Lower lobe of right lung (tissue), 2 donors: ENCODE measurements around the gene TSPAN13. TPM values are rescaled to one million over a fixed set of nuclear protein-coding genes. Genes with fewer than 3 reads are reported as not detected.

Experiments used
- ATAC-seq, 2 donors: fragments of 200-7000 bp; cut with Tn5 transposase; one replicate each; pipeline ENCODE4 v1.9.1; 2020 to 2022; ENCODE audit warnings: mild to moderate bottlenecking in 2 of 2, moderate library complexity in 2 of 2
- DNase-seq: peaks from one replicate; pipeline ENCODE4 v3.0.0-alpha.2; 2020
- H3K27ac ChIP-seq: fragments of 200-600 bp; one replicate; pipeline ENCODE4 v1.8.0; 2022
- H3K27me3 ChIP-seq: fragments of 200-600 bp; one replicate; pipeline ENCODE4 v1.8.0; 2022; ENCODE audit warnings: low read depth
- H3K36me3 ChIP-seq: fragments of 200-600 bp; one replicate; pipeline ENCODE4 v1.8.0; 2022; ENCODE audit warnings: mild to moderate bottlenecking
- H3K4me1 ChIP-seq: fragments of 200-600 bp; one replicate; pipeline ENCODE4 v1.8.0; 2022
- H3K4me3 ChIP-seq: fragments of 200-600 bp; one replicate; pipeline ENCODE4 v1.8.0; 2022; ENCODE audit warnings: mild to moderate bottlenecking
- H3K9me3 ChIP-seq: fragments of 200-600 bp; one replicate; pipeline ENCODE4 v1.8.0; 2022
- intact Hi-C: fragments of 100-400 bp; cut with DNase I; formaldehyde crosslinking; loops from one replicate; pipeline ENCODE4 v1.11.0; 2022
- total RNA-seq: library from RNA; stranded (reverse); fragmentation: NEBNext Ultra II Directional; extraction: Animal tissue kit (Norgen Biotek cat#: 25700); gene quantifications from one replicate; pipeline ENCODE4 v1.2.1, GENCODE V29; 2021
- TF ChIP-seq, protein P1 (sequence below): fragments of 200-600 bp; IDR thresholded peaks from one replicate; pipeline ENCODE4 v1.8.0; 2022; ENCODE audit warnings: antibody characterized with exemption, mild to moderate bottlenecking
- donor health status: DM: no; HTN: yes; CAD: no; lungs with severe emphysema.

The TSPAN13 gene
- total RNA-seq, 1 donor from 2014 or later, result 120 TPM

DNA sequence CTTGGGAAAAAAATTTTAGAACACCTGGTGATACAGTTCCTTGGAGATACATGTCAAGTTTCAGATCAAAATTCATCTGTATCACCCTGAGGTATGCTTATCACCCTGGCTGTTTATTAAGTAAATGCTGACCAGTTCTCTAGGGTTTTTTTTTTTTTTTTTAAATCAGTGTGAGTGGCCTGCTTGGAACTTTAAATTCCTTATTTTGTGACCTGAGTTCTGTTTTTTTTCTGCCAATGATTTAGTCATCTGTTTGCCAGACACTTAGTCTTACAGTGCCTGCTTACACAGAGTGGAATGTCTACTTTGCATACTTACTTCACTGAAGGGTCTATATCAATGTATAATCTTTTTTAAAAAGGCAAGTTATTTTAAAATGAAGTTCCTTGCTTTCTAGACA is 1.8 kb downstream of the TSPAN13 start:
- TF ChIP-seq, protein P1, sequence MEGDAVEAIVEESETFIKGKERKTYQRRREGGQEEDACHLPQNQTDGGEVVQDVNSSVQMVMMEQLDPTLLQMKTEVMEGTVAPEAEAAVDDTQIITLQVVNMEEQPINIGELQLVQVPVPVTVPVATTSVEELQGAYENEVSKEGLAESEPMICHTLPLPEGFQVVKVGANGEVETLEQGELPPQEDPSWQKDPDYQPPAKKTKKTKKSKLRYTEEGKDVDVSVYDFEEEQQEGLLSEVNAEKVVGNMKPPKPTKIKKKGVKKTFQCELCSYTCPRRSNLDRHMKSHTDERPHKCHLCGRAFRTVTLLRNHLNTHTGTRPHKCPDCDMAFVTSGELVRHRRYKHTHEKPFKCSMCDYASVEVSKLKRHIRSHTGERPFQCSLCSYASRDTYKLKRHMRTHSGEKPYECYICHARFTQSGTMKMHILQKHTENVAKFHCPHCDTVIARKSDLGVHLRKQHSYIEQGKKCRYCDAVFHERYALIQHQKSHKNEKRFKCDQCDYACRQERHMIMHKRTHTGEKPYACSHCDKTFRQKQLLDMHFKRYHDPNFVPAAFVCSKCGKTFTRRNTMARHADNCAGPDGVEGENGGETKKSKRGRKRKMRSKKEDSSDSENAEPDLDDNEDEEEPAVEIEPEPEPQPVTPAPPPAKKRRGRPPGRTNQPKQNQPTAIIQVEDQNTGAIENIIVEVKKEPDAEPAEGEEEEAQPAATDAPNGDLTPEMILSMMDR, result no peak
- Histone ChIP-seq H3K9me3 (no peaks in the 10 kb centered on the region), H3K4me1 (no peaks in the 10 kb centered on the region), H3K36me3 (no peaks in the 10 kb centered on the region), H3K27ac (peak overlapping the region; percentile 65), H3K4me3 (peak overlapping the region; percentile 75), H3K27me3 (no peaks in the 10 kb centered on the region)
- DNase-seq (no peak), ATAC-seq (peak; percentile 57 to 75)
- intact Hi-C loops, result no loop called here

DNA sequence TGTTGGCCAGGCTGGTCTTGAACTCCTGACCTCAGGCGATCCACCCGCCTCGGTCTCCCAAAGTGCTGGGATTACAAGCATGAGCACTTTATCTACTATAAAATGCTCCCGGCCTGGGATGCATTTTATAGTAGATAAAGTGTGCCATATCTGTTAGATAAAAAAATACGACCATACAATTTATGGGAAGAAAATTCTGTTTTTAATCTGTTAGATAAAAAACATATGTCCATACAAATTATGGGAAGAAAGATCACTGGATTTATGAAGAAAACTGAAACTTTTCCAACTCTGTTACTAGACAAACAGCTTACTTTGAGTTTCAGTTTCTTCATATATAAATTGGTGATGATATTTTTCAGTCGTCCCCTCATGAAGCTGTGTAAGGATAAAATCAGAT is 4.5 kb downstream of the TSPAN13 start:
- Histone ChIP-seq H3K27me3 (no peaks in the 10 kb centered on the region), H3K9me3 (no peaks in the 10 kb centered on the region), H3K4me1 (no peaks in the 10 kb centered on the region), H3K36me3 (no peaks in the 10 kb centered on the region), H3K27ac (no peak overlapping the region), H3K4me3 (no peak overlapping the region)
- TF ChIP-seq, protein P1, result no peak
- ATAC-seq (no peak), DNase-seq (no peak)
- intact Hi-C loops, result no loop called here

DNA sequence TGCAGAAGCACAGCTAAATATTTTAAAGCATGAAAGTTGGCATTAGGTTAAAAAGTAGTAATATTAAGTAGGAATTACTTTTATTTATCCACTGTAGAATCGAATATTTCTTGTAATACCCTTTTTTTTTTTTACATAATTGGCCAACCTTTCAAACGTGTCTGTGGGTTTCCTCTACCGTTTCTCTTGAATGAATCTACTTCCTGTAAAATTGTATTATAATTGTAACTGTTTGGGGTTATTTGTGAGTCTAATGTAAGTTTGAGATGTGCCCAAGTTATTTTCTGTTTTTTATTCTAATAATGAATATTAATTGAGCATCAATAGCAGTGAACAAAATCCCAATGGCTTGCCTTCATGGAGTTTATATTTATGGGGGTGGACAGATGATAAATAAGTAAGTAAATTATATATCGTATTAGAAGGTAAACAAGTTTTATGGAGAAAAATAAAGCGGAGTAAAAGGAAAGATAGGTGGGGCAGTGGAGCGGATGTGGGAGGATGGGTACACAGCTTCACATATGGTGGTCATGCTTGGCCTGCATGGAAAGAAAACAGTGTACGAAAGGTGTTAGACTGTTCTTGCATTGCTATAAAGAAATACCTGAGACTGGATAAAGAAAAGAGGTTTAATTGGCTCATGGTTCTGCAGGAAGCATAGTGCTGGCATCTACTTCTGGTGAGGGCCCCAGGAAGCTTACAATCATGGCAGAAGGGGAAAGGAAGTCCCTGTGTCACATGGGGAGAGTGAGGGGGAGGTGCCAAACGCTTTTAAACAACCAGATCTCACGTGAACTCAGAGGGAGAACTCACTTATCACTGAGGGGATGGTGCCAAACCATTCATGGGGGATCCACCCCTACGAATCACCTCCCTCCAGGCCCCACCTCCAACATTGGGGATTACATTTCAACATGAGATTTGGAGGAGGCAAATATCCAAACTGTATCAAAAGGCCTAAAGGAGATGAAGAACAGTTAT is 5.4 kb downstream of the TSPAN13 start:
- TF ChIP-seq, protein P1, result no peak
- no peak overlapping the region for H3K4me3 ChIP-seq

DNA sequence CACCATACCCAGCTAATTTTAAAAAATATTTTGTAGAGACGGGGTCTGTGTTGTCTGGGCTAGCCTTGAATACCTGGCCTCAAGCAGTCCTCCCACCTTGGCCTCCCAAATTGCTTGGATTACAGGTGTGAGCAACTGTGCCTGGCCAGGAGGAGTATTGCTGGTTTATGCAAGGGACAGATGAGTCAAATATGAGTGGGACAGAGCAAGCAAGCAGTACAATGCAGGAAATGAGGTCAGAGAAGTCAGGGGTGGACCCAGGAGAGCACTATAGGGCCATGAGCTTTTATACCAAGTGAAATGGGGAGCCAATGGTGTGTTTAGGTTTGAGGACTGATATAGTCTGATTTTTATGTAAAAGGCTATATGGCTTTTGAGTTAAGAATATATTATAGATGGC is 6.3 kb downstream of the TSPAN13 start:
- no peaks in the 10 kb centered on the region for H3K36me3 ChIP-seq
- H3K9me3 ChIP-seq, result no peaks in the 10 kb centered on the region
- no peak overlapping the region for H3K27ac ChIP-seq
- no peak overlapping the region for H3K4me3 ChIP-seq
- H3K4me1 ChIP-seq, result no peaks in the 10 kb centered on the region
- no peak for DNase-seq
- no peak for ATAC-seq
- intact Hi-C loops, result no loop called here
- TF ChIP-seq, protein P1, result no peak
- no peaks in the 10 kb centered on the region for H3K27me3 ChIP-seq

More for the DNA sequence above, 5.4 kb downstream of the TSPAN13 start:
- Histone ChIP-seq H3K36me3 (no peaks in the 10 kb centered on the region), H3K27me3 (no peaks in the 10 kb centered on the region), H3K4me1 (no peaks in the 10 kb centered on the region), H3K9me3 (no peaks in the 10 kb centered on the region), H3K27ac (no peak overlapping the region)
- intact Hi-C loops, result no loop called here
- no peak for ATAC-seq
- no peak for DNase-seq

DNA sequence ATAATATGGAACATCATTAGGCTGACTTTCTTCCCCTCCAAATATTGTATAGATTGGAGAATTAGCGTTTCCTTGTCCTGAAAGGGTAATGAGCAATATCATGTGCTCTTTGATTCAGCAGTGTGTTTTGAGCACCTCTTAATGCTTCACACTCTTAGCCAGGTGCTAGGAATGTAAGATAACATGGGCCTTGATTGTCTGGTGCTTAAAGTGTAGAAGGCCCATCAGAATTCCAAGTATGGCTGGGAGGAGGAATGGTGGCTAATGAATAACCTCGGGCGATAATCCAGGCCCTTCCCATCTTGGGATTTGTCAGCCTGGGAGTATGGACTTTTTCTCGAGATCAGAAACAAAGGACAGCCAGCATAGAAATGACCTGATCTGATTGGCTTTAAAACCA is 8.6 kb downstream of the TSPAN13 start:
- ATAC-seq (peak; percentile 80 to 94), DNase-seq (no peak)
- no peak overlapping the region for H3K27ac ChIP-seq
- intact Hi-C loops, result no loop called here
- no peaks in the 10 kb centered on the region for H3K36me3 ChIP-seq
- TF ChIP-seq, protein P1, result no peak
- H3K4me3 ChIP-seq, result no peak overlapping the region
- no peaks in the 10 kb centered on the region for H3K27me3 ChIP-seq
- H3K4me1 ChIP-seq, result no peaks in the 10 kb centered on the region
- no peaks in the 10 kb centered on the region for H3K9me3 ChIP-seq
